Measurements from ENCODE around the gene NOX4. TPM values are rescaled to one million over a fixed set of nuclear protein-coding genes. Genes with fewer than 3 reads are reported as not detected.

The NOX4 gene
- total and polyA plus RNA-seq, 10 of the 15 experiments (the other 5 are each of a cell fraction or from before 2014, with no cell fraction given) = not detected

DNA sequence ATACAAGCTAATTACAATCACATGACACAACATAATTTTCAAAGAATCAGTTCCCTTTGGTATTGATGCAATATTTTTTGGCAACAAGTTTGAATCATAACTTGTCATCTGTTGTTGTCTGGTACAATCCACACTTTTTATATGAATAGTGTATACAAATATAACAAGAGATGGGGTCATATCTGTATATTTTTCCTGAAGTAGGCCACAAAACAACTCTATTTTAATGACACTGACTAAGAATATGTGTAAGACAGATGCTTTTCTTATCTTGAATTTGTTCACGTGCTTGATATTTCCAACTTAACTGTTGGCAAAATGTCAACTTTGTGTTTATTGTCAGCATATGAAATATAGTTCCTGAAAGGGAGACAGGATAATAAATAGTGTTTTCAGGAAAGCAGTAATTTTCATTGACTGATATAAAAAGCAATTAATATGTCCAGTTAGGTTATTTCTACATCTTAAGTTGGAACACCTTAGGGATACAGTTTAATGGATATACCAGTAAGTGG lies 27.9 kb downstream of the NOX4 start:
- no peak overlapping the region for H3K27ac ChIP-seq (ENCODE audit: control insufficient read depth, insufficient read depth)
- H2AFZ ChIP-seq (ENCODE audit: control insufficient read depth, low read depth, low read length) = no peak overlapping the region
- CTCF ChIA-PET = no interaction called here
- FAIRE-seq = no peak
- H3K79me2 ChIP-seq (ENCODE audit: control insufficient read depth, insufficient read depth, low read length) = no peaks in the 10 kb centered on the region
- no peaks in the 10 kb centered on the region for H3K36me3 ChIP-seq (ENCODE audit: control insufficient read depth in 2 of 2, insufficient read depth in 2 of 2, low read length in 1 of 2)
- no peaks in the 10 kb centered on the region for H3K4me1 ChIP-seq (ENCODE audit: control insufficient read depth, insufficient read depth, low read length)
- WGBS (ENCODE audit: insufficient coverage, insufficient replicate concordance, low lambda C conversion rate, missing lambda C conversion rate) = 0% methylated on average over 1 of the region's 1 CpG
- POLR2A ChIA-PET = no interaction called here
- RAD21 ChIA-PET (ENCODE audit: unreplicated experiment) = no interaction called here
- H4K20me1 ChIP-seq (ENCODE audit: control insufficient read depth, insufficient read depth) = no peaks in the 10 kb centered on the region
- no peak for TF ChIP-seq PAX8 (IDR thresholded peaks at IDR 0.05)
- TF ChIP-seq, protein P1, sequence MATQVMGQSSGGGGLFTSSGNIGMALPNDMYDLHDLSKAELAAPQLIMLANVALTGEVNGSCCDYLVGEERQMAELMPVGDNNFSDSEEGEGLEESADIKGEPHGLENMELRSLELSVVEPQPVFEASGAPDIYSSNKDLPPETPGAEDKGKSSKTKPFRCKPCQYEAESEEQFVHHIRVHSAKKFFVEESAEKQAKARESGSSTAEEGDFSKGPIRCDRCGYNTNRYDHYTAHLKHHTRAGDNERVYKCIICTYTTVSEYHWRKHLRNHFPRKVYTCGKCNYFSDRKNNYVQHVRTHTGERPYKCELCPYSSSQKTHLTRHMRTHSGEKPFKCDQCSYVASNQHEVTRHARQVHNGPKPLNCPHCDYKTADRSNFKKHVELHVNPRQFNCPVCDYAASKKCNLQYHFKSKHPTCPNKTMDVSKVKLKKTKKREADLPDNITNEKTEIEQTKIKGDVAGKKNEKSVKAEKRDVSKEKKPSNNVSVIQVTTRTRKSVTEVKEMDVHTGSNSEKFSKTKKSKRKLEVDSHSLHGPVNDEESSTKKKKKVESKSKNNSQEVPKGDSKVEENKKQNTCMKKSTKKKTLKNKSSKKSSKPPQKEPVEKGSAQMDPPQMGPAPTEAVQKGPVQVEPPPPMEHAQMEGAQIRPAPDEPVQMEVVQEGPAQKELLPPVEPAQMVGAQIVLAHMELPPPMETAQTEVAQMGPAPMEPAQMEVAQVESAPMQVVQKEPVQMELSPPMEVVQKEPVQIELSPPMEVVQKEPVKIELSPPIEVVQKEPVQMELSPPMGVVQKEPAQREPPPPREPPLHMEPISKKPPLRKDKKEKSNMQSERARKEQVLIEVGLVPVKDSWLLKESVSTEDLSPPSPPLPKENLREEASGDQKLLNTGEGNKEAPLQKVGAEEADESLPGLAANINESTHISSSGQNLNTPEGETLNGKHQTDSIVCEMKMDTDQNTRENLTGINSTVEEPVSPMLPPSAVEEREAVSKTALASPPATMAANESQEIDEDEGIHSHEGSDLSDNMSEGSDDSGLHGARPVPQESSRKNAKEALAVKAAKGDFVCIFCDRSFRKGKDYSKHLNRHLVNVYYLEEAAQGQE (IDR thresholded peaks at IDR 0.05; ENCODE audit: low read depth, low read length) = no peak
- no peak for TF ChIP-seq MYB (IDR thresholded peaks at IDR 0.05; ENCODE audit: borderline replicate concordance, low read depth, low read length)
- intact Hi-C loops (cut with micrococcal nuclease; ENCODE audit: unreplicated experiment) (no loop called here), in situ Hi-C loops (cut with MboI) (no loop called here)
- H3K27me3 ChIP-seq (replicated peaks in 1 of 2; ENCODE audit: control insufficient read depth in 2 of 2, insufficient read depth in 2 of 2, low read length in 1 of 2) = no peaks in the 10 kb centered on the region
- SMC1A ChIA-PET (ENCODE audit: uncharacterized antibody, unreplicated experiment) = no interaction called here
- no TSS peak for BruUV-seq (replicated peaks)
- no peak overlapping the region for H3K9ac ChIP-seq (ENCODE audit: control insufficient read depth, insufficient read depth, low read length)
- ATAC-seq = no peak
- no peak for DNase-seq (ENCODE audit: low read depth, low spot score)
- no peaks in the 10 kb centered on the region for H3K9me3 ChIP-seq (replicated peaks; ENCODE audit: control insufficient read depth, insufficient read depth, low read length)
- H3K4me3 ChIP-seq = no peak overlapping the region
- H3K4me2 ChIP-seq (ENCODE audit: control insufficient read depth, insufficient read depth) = no peak overlapping the region

DNA sequence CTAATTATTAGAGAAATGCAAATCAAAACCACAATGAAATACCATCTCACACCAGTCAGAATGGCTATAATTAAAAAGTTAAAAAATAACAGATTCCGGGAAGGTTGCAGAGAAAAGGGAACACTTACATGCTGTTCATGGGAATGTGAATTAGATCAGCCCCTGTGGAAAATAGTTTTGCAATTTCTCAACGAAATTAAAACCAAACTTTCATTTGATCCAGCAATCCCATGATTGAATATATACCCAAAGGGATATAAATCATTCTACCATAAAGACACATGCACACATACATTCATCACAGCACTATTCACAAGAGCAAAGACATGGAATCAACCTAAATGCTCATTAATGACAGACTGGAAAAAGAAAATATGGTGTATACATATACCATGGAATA lies 32.5 kb downstream of the NOX4 start:
- ChIA-PET RAD21 (ENCODE audit: unreplicated experiment) (no interaction called here), SMC1A (ENCODE audit: uncharacterized antibody, unreplicated experiment) (no interaction called here), POLR2A (no interaction called here), CTCF (no interaction called here)
- Histone ChIP-seq H2AFZ (ENCODE audit: control insufficient read depth, low read depth, low read length) (no peak overlapping the region), H4K20me1 (ENCODE audit: control insufficient read depth, insufficient read depth) (no peaks in the 10 kb centered on the region), H3K79me2 (ENCODE audit: control insufficient read depth, insufficient read depth, low read length) (no peaks in the 10 kb centered on the region), H3K4me2 (ENCODE audit: control insufficient read depth, insufficient read depth) (no peak overlapping the region), H3K9ac (ENCODE audit: control insufficient read depth, insufficient read depth, low read length) (no peak overlapping the region), H3K36me3 (ENCODE audit: control insufficient read depth in 2 of 2, insufficient read depth in 2 of 2, low read length in 1 of 2) (no peaks in the 10 kb centered on the region), H3K27ac (ENCODE audit: control insufficient read depth, insufficient read depth) (no peak overlapping the region), H3K4me1 (ENCODE audit: control insufficient read depth, insufficient read depth, low read length) (no peaks in the 10 kb centered on the region), H3K4me3 (no peak overlapping the region), H3K27me3 (replicated peaks in 1 of 2; ENCODE audit: control insufficient read depth in 2 of 2, insufficient read depth in 2 of 2, low read length in 1 of 2) (no peaks in the 10 kb centered on the region), H3K9me3 (replicated peaks; ENCODE audit: control insufficient read depth, insufficient read depth, low read length) (no peaks in the 10 kb centered on the region)
- intact Hi-C loops (cut with micrococcal nuclease; ENCODE audit: unreplicated experiment) = no loop called here
- DNase-seq (ENCODE audit: low read depth, low spot score) (no peak), ATAC-seq (no peak), FAIRE-seq (no peak)
- BruUV-seq (replicated peaks) = no TSS peak
- 44% methylated on average over 2 of the region's 2 CpGs for WGBS (ENCODE audit: insufficient coverage, insufficient replicate concordance, low lambda C conversion rate, missing lambda C conversion rate)
- in situ Hi-C loops (cut with MboI) = no loop called here
- TF ChIP-seq SMC3 (IDR thresholded peaks at IDR 0.05; ENCODE audit: borderline replicate concordance, low read length) (no peak), MYC (IDR thresholded peaks at IDR 0.05; ENCODE audit: insufficient read depth, insufficient read length, insufficient replicate concordance, low read length, severe bottlenecking) (no peak), SMAD1 (IDR thresholded peaks at IDR 0.05; ENCODE audit: low read depth, partially characterized antibody) (no peak), BHLHE40 (IDR thresholded peaks at IDR 0.05; ENCODE audit: borderline replicate concordance in 1 of 2, low read depth in 2 of 2, low read length in 1 of 2) (no peak), ASH2L (IDR thresholded peaks at IDR 0.05; ENCODE audit: borderline replicate concordance, low read depth) (no peak), MXI1 (IDR thresholded peaks at IDR 0.05; ENCODE audit: low read depth, low read length) (no peak)
- TF ChIP-seq, protein P2, sequence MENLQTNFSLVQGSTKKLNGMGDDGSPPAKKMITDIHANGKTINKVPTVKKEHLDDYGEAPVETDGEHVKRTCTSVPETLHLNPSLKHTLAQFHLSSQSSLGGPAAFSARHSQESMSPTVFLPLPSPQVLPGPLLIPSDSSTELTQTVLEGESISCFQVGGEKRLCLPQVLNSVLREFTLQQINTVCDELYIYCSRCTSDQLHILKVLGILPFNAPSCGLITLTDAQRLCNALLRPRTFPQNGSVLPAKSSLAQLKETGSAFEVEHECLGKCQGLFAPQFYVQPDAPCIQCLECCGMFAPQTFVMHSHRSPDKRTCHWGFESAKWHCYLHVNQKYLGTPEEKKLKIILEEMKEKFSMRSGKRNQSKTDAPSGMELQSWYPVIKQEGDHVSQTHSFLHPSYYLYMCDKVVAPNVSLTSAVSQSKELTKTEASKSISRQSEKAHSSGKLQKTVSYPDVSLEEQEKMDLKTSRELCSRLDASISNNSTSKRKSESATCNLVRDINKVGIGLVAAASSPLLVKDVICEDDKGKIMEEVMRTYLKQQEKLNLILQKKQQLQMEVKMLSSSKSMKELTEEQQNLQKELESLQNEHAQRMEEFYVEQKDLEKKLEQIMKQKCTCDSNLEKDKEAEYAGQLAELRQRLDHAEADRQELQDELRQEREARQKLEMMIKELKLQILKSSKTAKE (IDR thresholded peaks at IDR 0.05; ENCODE audit: low read depth, poor library complexity, severe bottlenecking) = no peak
- TF ChIP-seq, protein P3, sequence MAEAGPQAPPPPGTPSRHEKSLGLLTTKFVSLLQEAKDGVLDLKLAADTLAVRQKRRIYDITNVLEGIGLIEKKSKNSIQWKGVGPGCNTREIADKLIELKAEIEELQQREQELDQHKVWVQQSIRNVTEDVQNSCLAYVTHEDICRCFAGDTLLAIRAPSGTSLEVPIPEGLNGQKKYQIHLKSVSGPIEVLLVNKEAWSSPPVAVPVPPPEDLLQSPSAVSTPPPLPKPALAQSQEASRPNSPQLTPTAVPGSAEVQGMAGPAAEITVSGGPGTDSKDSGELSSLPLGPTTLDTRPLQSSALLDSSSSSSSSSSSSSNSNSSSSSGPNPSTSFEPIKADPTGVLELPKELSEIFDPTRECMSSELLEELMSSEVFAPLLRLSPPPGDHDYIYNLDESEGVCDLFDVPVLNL (IDR thresholded peaks at IDR 0.05; ENCODE audit: low read depth, low read length) = no peak

Measured in GM12878 (cell line).